GM19193 (cell line): ENCODE data around the gene TNRC6A.

Experiments used
- POLR2A ChIP-seq: IDR thresholded peaks from 4 replicates; pipeline ENCODE4 v1.6.1; 2011; ENCODE audit not compliant: insufficient read depth, insufficient read length; ENCODE audit errors: extremely low read depth

Gene TNRC6A

DNA sequence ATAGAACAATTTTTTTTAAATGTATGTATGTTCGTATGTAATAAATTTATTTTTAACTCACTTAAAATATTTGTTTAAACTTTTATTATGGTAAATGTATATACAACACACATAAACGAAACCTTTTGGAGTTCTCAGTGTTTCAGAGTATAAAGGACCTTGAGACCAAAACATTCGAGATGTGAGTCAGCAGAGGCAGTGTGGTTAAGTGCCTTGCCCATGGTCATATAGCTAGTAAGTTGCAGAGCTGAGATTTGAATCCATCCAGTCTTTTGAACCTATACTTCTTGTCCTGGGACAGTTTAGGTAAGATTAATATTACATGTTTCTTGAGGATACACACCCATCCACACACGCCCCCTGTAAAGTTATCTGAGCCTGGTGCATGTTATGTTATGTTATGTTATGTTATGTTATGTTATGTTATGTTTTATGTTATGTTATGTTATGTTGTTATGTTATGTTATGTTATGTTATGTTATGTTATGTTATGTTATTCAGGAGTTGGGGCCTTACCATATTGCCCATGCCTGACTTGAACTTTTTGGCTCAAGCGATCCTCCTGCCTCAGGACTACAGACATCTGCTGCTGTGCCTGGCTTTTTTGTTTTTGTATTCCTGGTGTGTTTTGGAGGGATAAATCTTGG is 41.8 kb downstream of the TNRC6A start:
- no peak for TF ChIP-seq POLR2A

DNA sequence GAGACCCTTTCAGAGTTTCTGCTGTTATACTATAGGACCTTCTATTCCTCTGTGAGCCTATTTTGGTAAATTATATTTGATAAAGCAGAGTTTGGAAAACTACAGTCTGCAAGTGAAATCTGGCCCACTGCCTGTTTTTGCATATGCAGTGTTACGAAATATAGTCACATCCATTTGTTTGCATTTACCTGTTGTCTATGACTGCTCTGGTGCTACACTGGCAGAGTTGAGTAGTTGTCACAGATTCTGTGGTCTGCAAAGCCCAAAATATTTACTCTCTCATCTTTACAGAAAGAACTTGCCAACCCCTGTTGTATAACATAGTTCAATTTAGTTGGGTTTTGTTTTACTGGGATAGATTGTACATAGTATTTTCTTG is 42.3 kb downstream of the TNRC6A start:
- TF ChIP-seq POLR2A, result no peak

GRCh38 chr16:24773771-24774427 is 44.4 kb downstream of the TNRC6A start:
- no peak for TF ChIP-seq POLR2A

GRCh38 chr16:24774510-24774909 is 45.1 kb downstream of the TNRC6A start:
- no peak for TF ChIP-seq POLR2A

- TF ChIP-seq POLR2A, result no peak
These were observed 46.0 kb downstream of the TNRC6A start for GRCh38 chr16:24775455-24775854.

DNA sequence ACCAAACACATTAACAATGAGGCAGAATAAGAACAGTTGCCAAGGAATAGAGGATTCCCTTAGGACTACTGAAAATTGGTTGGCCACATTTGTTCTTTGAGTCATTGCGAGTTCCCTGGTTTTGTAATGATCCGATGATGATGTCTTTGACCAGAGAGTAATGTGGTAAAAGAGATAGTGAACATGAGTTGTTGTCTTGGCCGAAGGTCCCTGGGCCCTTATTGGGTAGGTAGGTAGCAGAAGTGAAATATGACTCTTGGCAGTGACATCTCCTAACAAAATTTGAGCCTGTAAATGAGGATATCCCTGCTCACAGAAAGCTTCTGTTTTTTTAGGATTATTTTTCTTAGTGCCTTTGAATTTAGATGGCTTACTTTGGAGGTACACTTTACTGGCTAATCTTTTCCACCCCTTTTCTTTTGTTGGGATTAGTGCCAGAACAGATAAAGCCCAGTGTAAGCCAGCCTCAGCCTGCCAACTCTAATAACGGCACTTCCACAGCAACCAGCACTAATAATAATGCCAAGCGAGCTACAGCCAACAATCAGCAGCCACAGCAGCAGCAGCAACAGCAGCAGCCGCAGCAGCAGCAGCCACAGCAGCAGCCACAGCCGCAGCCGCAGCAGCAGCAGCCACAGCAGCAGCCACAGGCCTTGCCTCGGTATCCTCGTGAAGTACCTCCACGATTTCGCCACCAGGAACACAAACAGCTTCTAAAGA is 47.2 kb downstream of the TNRC6A start:
- no peak for TF ChIP-seq POLR2A

DNA sequence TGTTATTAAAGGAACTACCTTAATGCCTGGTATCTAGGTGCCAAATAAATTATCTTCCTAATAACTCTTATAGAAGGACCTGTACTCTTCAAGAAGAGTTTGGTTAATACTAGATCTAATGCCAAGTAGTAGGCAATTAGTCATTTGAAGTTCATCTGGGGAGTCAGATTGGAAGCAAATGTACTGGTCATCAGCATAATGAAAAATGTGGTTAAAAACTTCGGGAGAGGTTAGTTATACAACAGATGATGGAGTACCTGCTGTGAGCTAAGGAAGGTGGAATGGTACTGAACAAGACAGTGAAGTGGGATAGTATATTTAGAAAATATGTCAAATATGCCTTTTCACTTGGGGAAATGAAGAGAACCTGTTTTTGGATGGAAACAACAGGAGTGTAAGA is 49.2 kb downstream of the TNRC6A start:
- no peak for TF ChIP-seq POLR2A

DNA sequence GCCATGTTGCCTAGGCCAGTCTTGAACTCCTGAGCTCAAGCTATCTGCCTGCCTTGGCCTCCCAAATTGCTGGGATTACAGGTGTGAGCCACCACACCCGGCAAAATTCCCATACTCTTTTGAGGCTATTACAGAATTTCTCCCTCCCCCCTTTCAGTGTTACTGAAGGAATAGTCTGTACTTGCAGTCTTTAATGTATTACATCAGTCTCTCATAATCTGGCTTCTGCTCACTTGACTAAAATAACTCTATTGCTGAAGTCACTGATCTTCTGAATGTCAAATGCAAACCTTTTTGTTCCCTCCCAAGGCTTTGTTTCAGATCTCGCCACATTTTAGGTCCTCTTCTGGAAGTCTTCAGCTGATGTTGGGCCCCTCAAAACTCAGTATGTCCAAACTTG is 51.8 kb downstream of the TNRC6A start:
- TF ChIP-seq POLR2A, result no peak

GRCh38 chr16:24784121-24784520 is 54.7 kb downstream of the TNRC6A start:
- no peak for TF ChIP-seq POLR2A

DNA sequence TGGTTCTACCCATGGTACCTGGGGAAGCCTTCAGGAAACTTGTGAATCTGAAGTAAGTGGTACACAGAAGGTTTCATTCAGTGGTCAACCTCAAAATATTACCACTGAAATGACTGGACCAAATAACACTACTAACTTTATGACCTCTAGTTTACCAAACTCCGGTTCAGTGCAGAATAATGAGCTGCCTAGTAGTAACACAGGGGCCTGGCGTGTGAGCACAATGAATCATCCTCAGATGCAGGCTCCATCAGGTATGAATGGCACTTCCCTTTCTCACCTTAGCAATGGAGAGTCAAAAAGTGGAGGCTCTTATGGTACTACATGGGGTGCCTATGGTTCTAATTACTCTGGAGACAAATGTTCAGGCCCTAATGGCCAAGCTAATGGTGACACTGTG is 60.4 kb downstream of the TNRC6A start:
- no peak for TF ChIP-seq POLR2A

DNA sequence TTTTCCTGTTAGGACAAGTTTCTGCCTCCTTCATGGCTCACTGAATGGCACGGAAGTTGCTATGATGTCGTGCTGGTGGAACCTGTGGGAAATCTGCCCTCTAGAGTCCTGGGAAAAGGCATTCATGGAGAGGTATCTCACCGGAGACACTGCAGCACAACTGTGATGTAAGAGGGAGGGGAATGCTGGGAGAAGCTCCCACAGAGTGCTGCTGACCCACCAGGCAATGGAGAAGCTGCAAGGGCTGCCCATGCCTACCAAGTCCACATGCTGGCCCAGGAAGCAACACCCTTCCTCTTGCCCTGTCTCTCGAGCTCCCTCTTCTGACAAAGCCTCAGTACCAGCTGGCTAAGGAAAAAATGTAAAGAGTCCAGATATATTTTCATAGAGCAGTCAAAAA is 71.1 kb downstream of the TNRC6A start:
- no peak for TF ChIP-seq POLR2A

- TF ChIP-seq POLR2A, result no peak
These were observed 72.4 kb downstream of the TNRC6A start for GRCh38 chr16:24801761-24802302.

GRCh38 chr16:24805484-24805883 is 76.0 kb downstream of the TNRC6A start:
- no peak for TF ChIP-seq POLR2A

DNA sequence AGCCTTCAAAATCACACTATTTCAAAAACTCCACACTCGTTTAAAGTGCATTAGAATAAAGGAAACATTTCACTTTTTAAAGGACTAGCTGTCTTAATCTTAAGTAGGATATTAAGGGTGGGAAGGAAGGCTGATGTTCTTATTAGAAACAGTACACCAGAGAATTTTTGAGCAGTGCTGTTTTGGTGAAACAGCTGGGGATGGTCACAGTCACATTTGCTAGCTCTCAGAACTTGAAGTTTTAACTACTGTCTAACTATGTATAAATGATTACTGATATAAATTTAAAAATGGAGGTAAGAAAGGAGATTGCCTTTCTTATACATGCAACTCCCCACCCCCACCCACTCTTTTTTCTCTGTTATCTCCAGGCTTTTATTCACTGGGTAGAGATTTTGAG is 77.8 kb downstream of the TNRC6A start:
- TF ChIP-seq POLR2A, result no peak

- TF ChIP-seq POLR2A, result no peak
These were observed 81.7 kb downstream of the TNRC6A start for GRCh38 chr16:24810951-24811843.

DNA sequence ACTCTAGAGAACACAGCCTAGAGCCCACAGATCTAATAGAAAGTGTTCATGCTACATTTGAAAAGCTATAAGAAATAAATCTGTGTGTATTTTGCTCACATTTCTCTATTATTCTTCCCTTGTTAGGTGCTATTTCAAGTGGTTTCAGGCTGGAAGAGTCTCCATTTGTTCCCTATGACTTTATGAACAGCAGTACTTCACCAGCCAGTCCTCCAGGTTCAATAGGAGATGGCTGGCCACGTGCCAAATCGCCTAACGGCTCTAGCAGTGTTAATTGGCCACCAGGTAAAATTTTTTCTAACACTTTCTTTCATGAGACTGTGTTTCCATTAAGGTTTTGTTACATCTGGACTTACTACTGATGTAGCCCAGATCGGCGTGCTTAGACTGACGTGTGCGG is 85.6 kb downstream of the TNRC6A start:
- TF ChIP-seq POLR2A, result no peak

DNA sequence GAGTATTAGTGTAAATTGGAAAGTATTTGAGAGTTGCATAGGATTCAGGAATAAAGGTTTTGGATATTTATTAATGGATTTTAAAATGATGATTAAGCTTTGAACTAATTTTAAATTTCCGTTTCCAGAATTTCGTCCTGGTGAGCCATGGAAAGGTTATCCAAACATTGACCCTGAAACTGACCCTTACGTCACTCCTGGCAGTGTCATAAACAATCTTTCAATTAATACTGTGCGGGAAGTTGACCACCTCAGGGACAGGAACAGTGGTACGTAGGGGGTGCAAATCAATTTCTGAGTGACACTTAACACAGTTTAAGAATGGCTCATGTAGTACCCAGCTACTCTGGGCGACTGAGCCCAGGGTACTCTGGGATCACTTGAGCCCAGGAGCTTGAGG is 87.2 kb downstream of the TNRC6A start:
- TF ChIP-seq POLR2A, result no peak
